ENCODE results near the gene DNAI4.

- TF ChIP-seq, protein P1, sequence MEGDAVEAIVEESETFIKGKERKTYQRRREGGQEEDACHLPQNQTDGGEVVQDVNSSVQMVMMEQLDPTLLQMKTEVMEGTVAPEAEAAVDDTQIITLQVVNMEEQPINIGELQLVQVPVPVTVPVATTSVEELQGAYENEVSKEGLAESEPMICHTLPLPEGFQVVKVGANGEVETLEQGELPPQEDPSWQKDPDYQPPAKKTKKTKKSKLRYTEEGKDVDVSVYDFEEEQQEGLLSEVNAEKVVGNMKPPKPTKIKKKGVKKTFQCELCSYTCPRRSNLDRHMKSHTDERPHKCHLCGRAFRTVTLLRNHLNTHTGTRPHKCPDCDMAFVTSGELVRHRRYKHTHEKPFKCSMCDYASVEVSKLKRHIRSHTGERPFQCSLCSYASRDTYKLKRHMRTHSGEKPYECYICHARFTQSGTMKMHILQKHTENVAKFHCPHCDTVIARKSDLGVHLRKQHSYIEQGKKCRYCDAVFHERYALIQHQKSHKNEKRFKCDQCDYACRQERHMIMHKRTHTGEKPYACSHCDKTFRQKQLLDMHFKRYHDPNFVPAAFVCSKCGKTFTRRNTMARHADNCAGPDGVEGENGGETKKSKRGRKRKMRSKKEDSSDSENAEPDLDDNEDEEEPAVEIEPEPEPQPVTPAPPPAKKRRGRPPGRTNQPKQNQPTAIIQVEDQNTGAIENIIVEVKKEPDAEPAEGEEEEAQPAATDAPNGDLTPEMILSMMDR (IDR thresholded peaks at IDR 0.05), result no peak
- no peak for TF ChIP-seq POLR2A (IDR thresholded peaks at IDR 0.05)
Observed at GRCh38 chr1:66927528-66927927, 2.9 kb upstream of the DNAI4 start.
